ENCODE results near the gene SLC6A5. TPM values are rescaled to one million over a fixed set of nuclear protein-coding genes. Genes with fewer than 3 reads are reported as not detected.

SLC6A5 gene
- total RNA-seq, 1 donor from 2014 or later, result not detected

- DNase-seq (ENCODE audit: low read depth in 2 of 2), result no peak
Observed at GRCh38 chr11:20620988-20621387, 21.6 kb downstream of the SLC6A5 start.

- no peak for DNase-seq (ENCODE audit: low read depth in 2 of 2)
Observed at GRCh38 chr11:20621679-20622078, 22.3 kb downstream of the SLC6A5 start.

- no peak for DNase-seq (ENCODE audit: low read depth in 2 of 2)
Observed at GRCh38 chr11:20623252-20623651, 23.8 kb downstream of the SLC6A5 start.

GRCh38 chr11:20626279-20626678 lies 26.9 kb downstream of the SLC6A5 start:
- DNase-seq (ENCODE audit: low read depth in 2 of 2), result no peak

GRCh38 chr11:20627026-20627425 lies 27.6 kb downstream of the SLC6A5 start:
- no peak for DNase-seq (ENCODE audit: low read depth in 2 of 2)

GRCh38 chr11:20627701-20628100 lies 28.3 kb downstream of the SLC6A5 start:
- no peak for DNase-seq (ENCODE audit: low read depth in 2 of 2)

- no peak for DNase-seq (ENCODE audit: low read depth in 2 of 2)
Observed at GRCh38 chr11:20631519-20632168, 32.2 kb downstream of the SLC6A5 start.

- DNase-seq (ENCODE audit: low read depth in 2 of 2), result no peak
Observed at GRCh38 chr11:20632169-20632532, 32.7 kb downstream of the SLC6A5 start.

GRCh38 chr11:20634044-20634443 lies 34.6 kb downstream of the SLC6A5 start:
- no peak for DNase-seq (ENCODE audit: low read depth in 2 of 2)

GRCh38 chr11:20634781-20635180 lies 35.4 kb downstream of the SLC6A5 start:
- DNase-seq (ENCODE audit: low read depth in 2 of 2), result no peak

- DNase-seq (ENCODE audit: low read depth in 2 of 2), result no peak
Observed at GRCh38 chr11:20638074-20638473, 38.7 kb downstream of the SLC6A5 start.

GRCh38 chr11:20639688-20640087 lies 40.3 kb downstream of the SLC6A5 start:
- DNase-seq (ENCODE audit: low read depth in 2 of 2), result no peak

GRCh38 chr11:20640401-20640800 lies 41.0 kb downstream of the SLC6A5 start:
- DNase-seq (ENCODE audit: low read depth in 2 of 2), result no peak

GRCh38 chr11:20644360-20644759 lies 45.0 kb downstream of the SLC6A5 start:
- DNase-seq (ENCODE audit: low read depth in 2 of 2), result no peak

- peak; percentile 10 to 46 for DNase-seq (ENCODE audit: low read depth in 2 of 2)
Observed at GRCh38 chr11:20647976-20648565, 48.7 kb downstream of the SLC6A5 start.

- no peak for DNase-seq (ENCODE audit: low read depth in 2 of 2)
Observed at GRCh38 chr11:20652150-20652806, 52.9 kb downstream of the SLC6A5 start.

GRCh38 chr11:20654038-20654437 lies 54.6 kb downstream of the SLC6A5 start:
- no peak for DNase-seq (ENCODE audit: low read depth in 2 of 2)

GRCh38 chr11:20656901-20657300 lies 57.5 kb downstream of the SLC6A5 start:
- no peak for DNase-seq (ENCODE audit: low read depth in 2 of 2)

GRCh38 chr11:20658135-20658534 lies 58.7 kb downstream of the SLC6A5 start:
- no peak for DNase-seq (ENCODE audit: low read depth in 2 of 2)

GRCh38 chr11:20661445-20661844 lies 62.0 kb downstream of the SLC6A5 start:
- no peak for DNase-seq (ENCODE audit: low read depth in 2 of 2)

GRCh38 chr11:20661850-20662249 lies 62.4 kb downstream of the SLC6A5 start:
- DNase-seq (ENCODE audit: low read depth in 2 of 2), result no peak

GRCh38 chr11:20668131-20668809 lies 68.9 kb downstream of the SLC6A5 start:
- DNase-seq (ENCODE audit: low read depth in 2 of 2), result no peak

Data from dermis microvascular lymphatic vessel endothelial cell (primary cell).